Stimulated activated CD4-positive, alpha-beta T cell treated with anti-CD3 and anti-CD28 coated beads, TNF-alpha, amount 100 ng/mL, for 1 hour (primary cell): ENCODE measurements around the gene NR4A1.
"Not testable (repeated sequence)": the region's sequence is repeated elsewhere in the genome, so short reads cannot be mapped to it uniquely, and the experiment has no call there.

Source experiments
- DNase-seq, 3 donors: peaks; one replicate each; pipeline ENCODE4 v3.0.0-alpha.2; 2020; ENCODE audit warnings: low read depth in 3 of 3, low spot score in 1 of 3

NR4A1 gene

DNA sequence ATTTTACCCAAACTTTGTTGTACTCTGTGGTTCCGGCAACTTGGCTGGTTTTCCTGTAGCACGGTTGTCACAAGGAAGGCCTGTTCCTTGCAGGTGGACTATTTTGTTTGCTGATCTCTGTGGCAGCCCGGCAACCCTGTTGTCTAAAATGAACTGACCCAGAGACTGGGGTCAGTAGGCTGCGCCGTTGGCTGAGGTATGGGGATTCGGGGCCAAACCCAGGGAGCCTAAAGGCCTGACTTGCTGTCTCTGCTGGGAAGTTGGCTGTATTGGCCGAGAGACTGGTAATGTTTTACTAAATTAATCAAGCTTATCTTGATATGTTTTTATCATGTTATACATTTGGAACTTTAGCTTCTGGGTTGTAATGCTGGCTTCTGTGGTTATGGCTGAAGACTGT is 42.1 kb downstream of the NR4A1 start:
- DNase-seq, result no peak

DNA sequence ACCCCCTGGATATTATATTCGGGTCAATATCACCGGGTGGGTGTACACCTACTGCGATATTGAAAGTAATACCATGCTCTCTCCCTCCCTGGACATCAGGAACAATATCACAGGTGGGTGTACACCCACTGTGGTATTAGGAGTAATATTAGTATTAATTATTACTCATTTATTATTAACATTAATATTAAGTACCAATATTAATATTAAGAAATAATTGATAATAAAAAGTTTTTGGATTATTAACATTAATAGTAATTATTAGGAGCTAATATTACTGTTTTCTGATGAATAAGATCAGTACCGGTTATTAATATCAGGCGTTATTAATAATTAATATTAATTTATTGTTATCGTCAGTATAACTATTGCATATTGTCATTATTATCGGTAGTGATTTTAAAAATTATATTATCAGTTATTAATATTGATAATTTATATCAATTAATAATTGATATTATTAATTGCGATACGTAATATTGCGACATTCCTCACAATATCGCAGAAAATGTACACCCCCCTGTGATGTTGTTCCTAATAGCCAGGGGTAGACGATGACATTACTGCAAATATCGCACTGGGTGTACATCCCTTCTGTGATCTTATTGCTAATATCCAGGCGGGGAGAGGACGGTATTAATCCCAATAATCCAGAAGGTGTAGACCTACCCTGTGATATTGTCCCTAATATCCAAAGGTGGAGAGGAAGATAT is 45.2 kb downstream of the NR4A1 start:
- no peak for DNase-seq

DNA sequence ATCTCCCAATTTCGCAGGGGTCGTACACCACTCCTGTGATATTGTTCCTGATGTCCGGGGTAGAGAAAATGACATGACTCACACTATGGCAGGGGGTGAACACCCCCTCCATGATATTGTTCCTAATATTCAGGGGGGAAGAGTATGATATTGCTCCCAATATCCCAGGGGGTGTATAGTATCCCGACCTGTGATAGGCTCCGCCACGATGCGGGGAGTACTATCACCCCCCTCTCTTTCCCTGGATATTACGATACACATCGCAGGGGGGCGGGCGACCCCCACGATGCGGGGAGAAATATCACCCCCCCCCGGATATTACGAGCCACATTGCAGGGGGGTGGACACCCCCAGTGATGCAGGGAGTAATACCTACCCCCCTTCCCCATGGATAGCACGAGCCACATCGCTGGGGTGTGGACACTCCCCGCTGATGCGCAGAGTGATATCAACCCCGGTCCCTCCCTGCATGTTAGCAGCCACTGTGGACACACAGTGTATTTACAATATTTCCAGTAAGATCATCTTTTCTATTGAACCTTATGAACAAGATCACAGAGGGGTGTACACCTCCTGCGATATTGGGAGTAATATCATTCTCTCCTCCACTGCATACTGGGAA is 45.9 kb downstream of the NR4A1 start:
- DNase-seq, result no peak

DNA sequence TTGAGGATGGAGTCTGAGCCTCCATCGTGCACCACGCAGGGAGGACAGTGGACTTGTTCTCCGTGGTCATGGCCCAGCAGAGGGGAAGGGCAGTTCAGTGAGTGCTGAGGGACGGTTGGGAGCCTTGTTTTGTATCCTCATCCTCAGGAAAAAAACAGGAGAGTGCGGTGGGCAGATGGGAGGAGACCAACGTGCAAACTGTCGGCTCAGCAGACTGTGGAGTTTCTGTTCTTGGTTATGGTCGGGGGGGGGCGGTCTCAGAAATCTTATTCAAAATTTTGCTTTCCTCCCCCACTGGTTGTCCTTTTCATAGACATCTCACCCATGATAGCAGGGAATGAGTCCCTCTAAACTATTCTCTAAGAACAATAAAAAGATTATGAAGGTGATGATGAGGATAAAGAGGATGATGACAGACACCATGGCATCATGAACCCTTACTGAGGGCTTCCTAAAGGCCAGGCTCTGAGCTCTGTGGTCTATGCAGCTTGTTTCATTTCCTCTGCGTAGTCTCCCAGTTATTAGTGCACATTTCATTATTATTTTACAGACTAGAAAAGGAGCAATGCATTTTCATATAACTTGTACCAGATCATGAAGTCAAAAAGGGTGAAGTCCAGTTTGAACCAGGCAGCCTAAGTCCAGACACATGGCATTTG is 53.3 kb downstream of the NR4A1 start:
- not testable (repeated sequence) for DNase-seq
